ENCODE measurements around the gene TNIK. TPM values are rescaled to one million over a fixed set of nuclear protein-coding genes. Genes with fewer than 3 reads are reported as not detected.

Gene TNIK
- total and polyA plus RNA-seq, 2 experiments from 2014 or later: 14.6 to 34.3 TPM

GRCh38 chr3:171429635-171430034 lies 30.6 kb downstream of the TNIK start:
- H3K79me2 ChIP-seq (replicated peaks; ENCODE audit: insufficient read depth): peaks cover 62% of the 10 kb centered on the region
- H3K27ac ChIP-seq (ENCODE audit: low read depth): peak overlapping the region; percentile 97
- H3K27me3 ChIP-seq (ENCODE audit: insufficient read depth): no peaks in the 10 kb centered on the region
- Mint-ChIP-seq H3K9me3 (no peaks in the 10 kb centered on the region), H3K4me1 (peaks cover 20% of the 10 kb centered on the region), H3K4me3 (no peak overlapping the region), H3K27me3 (ENCODE audit: insufficient read depth, low read depth, poor library complexity) (no peaks in the 10 kb centered on the region), H3K27ac (no peak overlapping the region), H3K36me3 (ENCODE audit: low read depth) (peaks cover 10% of the 10 kb centered on the region; the same call in 2 of the 3 replicates)
- peak; percentile 82 for ATAC-seq
- H3K36me3 ChIP-seq (ENCODE audit: insufficient read depth): no peaks in the 10 kb centered on the region
- H3K4me1 ChIP-seq (ENCODE audit: insufficient read depth): peaks cover 61% of the 10 kb centered on the region
- no peak overlapping the region for H2AFZ ChIP-seq
- DNase-seq (ENCODE audit: low spot score): peak; percentile 76
- H4K20me1 ChIP-seq (replicated peaks; ENCODE audit: insufficient read depth): no peaks in the 10 kb centered on the region
- H3F3A ChIP-seq (replicated peaks; ENCODE audit: low read depth): peaks cover 9% of the 10 kb centered on the region
- peak overlapping the region; percentile 74 for H3K4me2 ChIP-seq
- H3K4me3 ChIP-seq: no peak overlapping the region
- TF ChIP-seq CTCF (conservative IDR thresholded peaks at IDR 0.05; ENCODE audit: low read depth in 2 of 2) (no peak), ZNF114 (CRISPR knock-in tag; IDR thresholded peaks at IDR 0.05) (peak; percentile 75; the same call in 1 of the 2 replicates), ZNF462 (CRISPR knock-in tag; IDR thresholded peaks at IDR 0.05) (peak; percentile 98)
- H3K9me2 ChIP-seq (ENCODE audit: insufficient read depth): no peaks in the 10 kb centered on the region

GRCh38 chr3:171428892-171429291 lies 31.3 kb downstream of the TNIK start:
- peak overlapping the region; percentile 74 for H3K4me2 ChIP-seq
- TF ChIP-seq POLR2AphosphoS5 (IDR thresholded peaks at IDR 0.05; ENCODE audit: low read depth) (no peak), ETS1 (IDR thresholded peaks at IDR 0.05) (no peak), ZNF331 (CRISPR knock-in tag; IDR thresholded peaks at IDR 0.05; ENCODE audit: low read depth) (no peak), STAT1 (IDR thresholded peaks at IDR 0.05; ENCODE audit: unreplicated experiment) (no peak), CTCF (conservative IDR thresholded peaks at IDR 0.05; ENCODE audit: low read depth in 2 of 2) (no peak), JUNB (IDR thresholded peaks at IDR 0.05; ENCODE audit: unreplicated experiment) (no peak), NANOG (IDR thresholded peaks at IDR 0.05; ENCODE audit: borderline replicate concordance) (no peak)

More at GRCh38 chr3:171428892-171429291, 31.3 kb downstream of the TNIK start:
- DNase-seq (ENCODE audit: low spot score): no peak
- no peaks in the 10 kb centered on the region for H4K20me1 ChIP-seq (replicated peaks; ENCODE audit: insufficient read depth)
- Mint-ChIP-seq H3K36me3 (ENCODE audit: low read depth) (peaks cover 12% of the 10 kb centered on the region; the same call in 2 of the 3 replicates), H3K27me3 (ENCODE audit: insufficient read depth, low read depth, poor library complexity) (no peaks in the 10 kb centered on the region), H3K4me1 (peaks cover 20% of the 10 kb centered on the region), H3K27ac (no peak overlapping the region), H3K4me3 (no peak overlapping the region), H3K9me3 (peaks cover 3% of the 10 kb centered on the region; the same call in 1 of the 3 replicates)
- no peak for ATAC-seq
- H3K9me2 ChIP-seq (ENCODE audit: insufficient read depth): no peaks in the 10 kb centered on the region
- peaks cover 61% of the 10 kb centered on the region for H3K4me1 ChIP-seq (ENCODE audit: insufficient read depth)
- H3K27me3 ChIP-seq (ENCODE audit: insufficient read depth): no peaks in the 10 kb centered on the region
- H3K79me2 ChIP-seq (replicated peaks; ENCODE audit: insufficient read depth): peaks cover 61% of the 10 kb centered on the region
- no peaks in the 10 kb centered on the region for H3K36me3 ChIP-seq (ENCODE audit: insufficient read depth)
- no peak overlapping the region for H2AFZ ChIP-seq
- H3K27ac ChIP-seq (ENCODE audit: low read depth): peak overlapping the region; percentile 97
- H3K4me3 ChIP-seq: peak overlapping the region; percentile 28
- H3F3A ChIP-seq (replicated peaks; ENCODE audit: low read depth): peaks cover 9% of the 10 kb centered on the region
